GM06990 (cell line): ENCODE measurements around the gene MAML2.

Source experiments
- DNase-seq: peaks from one replicate; pipeline ENCODE4 v3.0.0-alpha.2; 2011; ENCODE audit not compliant: insufficient read length; ENCODE audit errors: extremely low read depth
- H3K27me3 ChIP-seq: replicated peaks from 2 replicates; pipeline ENCODE4 v1.6.0; 2011; ENCODE audit warnings: low read length; ENCODE audit not compliant: control insufficient read depth, insufficient read depth
- H3K36me3 ChIP-seq: 2 replicates; pipeline ENCODE4 v1.5.1; 2011; ENCODE audit warnings: low read length; ENCODE audit not compliant: control insufficient read depth, insufficient read depth
- H3K4me3 ChIP-seq: replicated peaks from 2 replicates; pipeline ENCODE4 v1.5.1; 2011; ENCODE audit warnings: low read depth, mild to moderate bottlenecking, control low read depth, low read length
- CTCF ChIP-seq: IDR thresholded peaks from 2 replicates; pipeline ENCODE4 v1.5.1; 2011; ENCODE audit warnings: low read length, control low read depth, mild to moderate bottlenecking, inconsistent platforms; ENCODE audit not compliant: insufficient read depth, poor library complexity, severe bottlenecking

Gene MAML2

GRCh38 chr11:96365493-96365892, 22.5 kb upstream of the MAML2 start:
- H3K36me3 ChIP-seq = peaks cover 1% of the 10 kb centered on the region; the same call in 1 of the 2 replicates
- no peak for DNase-seq
- H3K27me3 ChIP-seq = no peaks in the 10 kb centered on the region
- no peak for TF ChIP-seq CTCF
- H3K4me3 ChIP-seq = no peak overlapping the region

GRCh38 chr11:96361778-96362177, 18.8 kb upstream of the MAML2 start:
- Histone ChIP-seq H3K27me3 (no peaks in the 10 kb centered on the region), H3K4me3 (no peak overlapping the region), H3K36me3 (peaks cover 3% of the 10 kb centered on the region)
- no peak for TF ChIP-seq CTCF
- DNase-seq = no peak

GRCh38 chr11:96358321-96358720, 15.3 kb upstream of the MAML2 start:
- Histone ChIP-seq H3K27me3 (no peaks in the 10 kb centered on the region), H3K4me3 (no peak overlapping the region), H3K36me3 (peaks cover 3% of the 10 kb centered on the region)
- DNase-seq = no peak
- no peak for TF ChIP-seq CTCF

GRCh38 chr11:96357794-96358193, 14.8 kb upstream of the MAML2 start:
- DNase-seq = no peak
- no peaks in the 10 kb centered on the region for H3K27me3 ChIP-seq
- peaks cover 3% of the 10 kb centered on the region for H3K36me3 ChIP-seq
- H3K4me3 ChIP-seq = no peak overlapping the region
- no peak for TF ChIP-seq CTCF

GRCh38 chr11:96356848-96357247, 13.9 kb upstream of the MAML2 start:
- no peak overlapping the region for H3K4me3 ChIP-seq
- no peak for TF ChIP-seq CTCF
- H3K36me3 ChIP-seq = peaks cover 3% of the 10 kb centered on the region
- DNase-seq = no peak
- H3K27me3 ChIP-seq = no peaks in the 10 kb centered on the region
